ENCODE data around the gene NCS1.
A peak's percentile ranks its signal among the peaks of the same experiment; 100 is the strongest.

Gene NCS1

DNA sequence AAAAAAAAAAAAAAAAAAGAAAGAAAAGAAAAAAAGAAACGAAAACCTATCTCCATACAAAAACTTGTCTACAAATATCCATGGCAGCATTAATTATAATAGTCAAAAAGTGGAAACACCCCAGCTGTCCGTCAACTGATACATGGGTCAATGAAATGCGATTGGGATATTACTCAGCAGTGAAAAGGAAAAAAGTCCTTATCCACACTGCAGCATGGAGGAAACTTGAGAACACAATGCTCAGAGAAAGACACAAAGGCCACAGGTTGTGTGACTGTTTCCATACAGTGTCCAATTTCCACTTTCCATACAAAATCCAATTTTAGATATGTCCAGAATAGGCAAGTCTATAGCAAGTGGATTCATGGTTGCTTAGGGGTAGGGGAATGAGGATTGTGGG is 24.3 kb upstream of the NCS1 start:
- no peak for DNase-seq (ENCODE audit: low spot score)

DNA sequence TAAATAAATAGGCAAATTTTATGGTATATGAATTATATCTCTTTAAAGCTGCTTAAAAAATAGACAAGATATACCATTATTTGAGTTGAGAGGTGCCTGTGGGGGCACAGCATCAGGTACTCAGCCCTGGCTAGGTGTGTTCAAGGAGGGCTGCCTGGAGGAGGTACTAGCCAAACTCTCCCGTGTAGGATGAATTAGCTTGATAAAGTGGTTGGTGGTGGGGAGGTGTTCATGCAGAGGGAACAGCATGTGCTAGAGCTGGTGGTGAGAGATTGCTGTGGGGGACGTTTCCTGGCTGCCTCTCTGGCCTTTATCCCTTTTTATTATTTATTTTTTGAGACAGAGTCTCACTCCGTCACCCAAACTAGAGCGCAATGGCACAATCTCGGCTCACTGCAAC is 23.2 kb upstream of the NCS1 start:
- DNase-seq (ENCODE audit: low spot score): no peak

GRCh38 chr9:130149654-130150286 is 22.4 kb upstream of the NCS1 start:
- no peak for DNase-seq (ENCODE audit: low spot score)

DNA sequence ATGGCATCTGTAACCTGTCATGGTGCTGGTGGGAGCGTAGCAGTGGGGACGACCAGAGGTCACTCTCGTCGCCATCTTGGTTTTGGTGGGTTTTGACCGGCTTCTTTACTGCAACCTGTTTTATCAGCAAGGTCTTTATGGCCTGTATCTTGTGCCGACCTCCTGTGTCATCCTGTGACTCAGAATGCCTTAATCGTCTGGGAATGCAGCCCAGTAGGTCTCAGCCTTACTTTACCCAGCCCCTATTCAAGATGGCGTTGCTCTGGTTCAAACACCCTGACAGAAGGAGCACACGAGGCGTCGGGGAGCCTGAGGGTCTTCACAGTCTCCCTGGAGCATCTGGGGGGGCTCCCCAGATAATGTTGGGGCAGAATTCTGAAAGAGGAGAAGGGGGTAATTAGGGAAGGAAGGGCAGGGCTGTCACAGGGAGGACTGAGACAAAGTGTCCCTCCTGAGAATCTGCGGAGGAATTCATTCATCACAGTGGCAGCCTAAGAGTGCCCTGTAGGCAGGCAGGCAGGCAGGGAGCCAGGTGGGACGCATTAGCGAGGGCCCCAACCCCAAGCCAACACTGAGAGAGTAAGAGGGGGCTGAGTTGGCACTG is 21.3 kb upstream of the NCS1 start:
- no peak for DNase-seq (ENCODE audit: low spot score)

DNA sequence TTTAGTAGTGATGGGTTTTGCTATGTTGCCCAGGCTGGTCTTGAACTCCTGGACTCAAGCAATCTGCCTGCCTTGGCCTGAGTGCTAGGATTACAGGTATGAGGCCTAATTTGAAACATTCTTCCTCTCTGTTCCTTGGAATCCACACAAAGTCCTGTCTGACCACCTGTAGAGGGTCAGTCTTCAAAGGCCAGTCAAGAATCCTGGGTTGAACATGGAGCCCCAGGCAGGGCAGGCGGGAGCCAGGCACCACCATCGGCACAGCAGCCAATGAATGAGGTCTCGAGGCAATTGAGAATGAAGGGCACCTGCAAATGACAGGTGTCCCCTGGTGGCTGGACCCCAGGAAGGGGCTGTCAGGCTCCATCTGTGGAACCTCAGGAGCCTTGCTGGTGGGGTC is 17.4 kb upstream of the NCS1 start:
- no peak for DNase-seq (ENCODE audit: low spot score)

- no peak for DNase-seq (ENCODE audit: low spot score)
Measured at GRCh38 chr9:130155647-130156046, 16.6 kb upstream of the NCS1 start.

DNA sequence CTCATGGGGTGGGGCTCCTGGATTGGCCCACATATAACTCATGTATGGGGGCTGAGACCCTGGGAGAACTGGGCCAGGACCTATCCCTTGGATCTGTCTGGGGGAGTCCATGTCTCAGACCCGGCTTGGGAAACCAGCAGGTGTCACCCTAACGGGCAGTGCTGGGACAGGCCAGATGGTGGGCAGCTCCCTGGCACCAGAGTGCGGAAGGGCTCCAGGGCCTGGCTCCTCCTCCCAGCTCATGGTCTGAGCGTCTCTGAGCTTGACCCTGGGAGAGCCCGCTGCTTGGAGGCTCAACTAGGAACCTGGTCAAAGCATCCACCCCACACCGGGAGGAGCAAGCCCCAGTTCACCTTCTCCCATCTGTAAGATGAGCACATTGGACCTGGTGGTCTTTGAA is 15.5 kb upstream of the NCS1 start:
- DNase-seq (ENCODE audit: low spot score): peak; percentile 52

GRCh38 chr9:130157079-130157478 is 15.1 kb upstream of the NCS1 start:
- DNase-seq (ENCODE audit: low spot score): peak; percentile 48

DNA sequence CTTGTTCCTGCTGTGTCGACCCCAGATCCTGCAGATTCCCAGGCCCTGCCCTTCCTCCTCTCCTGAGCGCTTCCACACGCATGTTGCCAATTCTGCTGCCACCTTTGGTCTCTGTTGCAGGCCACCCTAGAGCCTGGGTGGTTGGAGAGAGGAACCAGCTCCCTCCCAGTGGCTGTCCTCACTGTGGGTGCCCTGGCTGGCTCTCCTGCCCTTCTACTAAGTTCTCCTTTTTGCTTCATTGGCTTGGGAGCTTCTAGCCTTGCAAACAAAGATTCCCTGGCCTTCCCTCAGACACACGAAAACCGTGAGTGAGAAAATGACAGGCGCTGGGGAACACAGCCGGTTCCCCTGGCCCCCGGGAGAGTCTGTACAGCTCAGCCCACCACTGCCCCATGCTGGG is 14.2 kb upstream of the NCS1 start:
- DNase-seq (ENCODE audit: low spot score): no peak

- DNase-seq (ENCODE audit: low spot score): no peak
Measured at GRCh38 chr9:130159057-130159456, 13.1 kb upstream of the NCS1 start.

GRCh38 chr9:130159915-130160670 is 12.1 kb upstream of the NCS1 start:
- no peak for DNase-seq (ENCODE audit: low spot score)

DNA sequence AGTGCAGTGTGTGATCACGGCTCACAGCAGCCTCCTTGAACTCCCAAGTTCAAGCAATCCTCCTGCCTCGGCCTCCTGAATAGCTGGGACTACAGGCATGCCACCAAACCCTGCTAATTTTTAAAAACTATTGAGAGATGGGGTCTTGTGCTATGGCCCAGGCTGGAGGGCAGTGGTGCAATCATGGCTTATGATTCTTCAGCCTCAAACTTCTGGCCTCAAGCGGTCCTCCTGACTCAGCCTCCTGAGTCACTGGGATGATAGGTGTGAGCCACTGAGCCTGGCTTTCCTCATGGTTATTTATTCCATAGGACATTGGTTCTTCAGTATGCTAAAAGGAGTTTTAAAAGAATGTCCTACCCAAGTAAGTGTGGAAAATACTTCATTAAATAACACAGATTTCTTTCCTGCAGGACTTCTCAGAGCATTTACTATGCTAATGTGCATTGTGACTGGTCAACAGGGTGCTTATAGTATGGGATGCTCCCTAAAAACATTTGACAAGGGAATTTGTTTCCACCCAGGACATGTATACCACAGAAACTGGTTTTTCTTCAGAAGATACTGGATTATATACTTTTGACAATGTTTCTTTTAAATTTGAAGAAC is 11.2 kb upstream of the NCS1 start:
- DNase-seq (ENCODE audit: low spot score): no peak

DNA sequence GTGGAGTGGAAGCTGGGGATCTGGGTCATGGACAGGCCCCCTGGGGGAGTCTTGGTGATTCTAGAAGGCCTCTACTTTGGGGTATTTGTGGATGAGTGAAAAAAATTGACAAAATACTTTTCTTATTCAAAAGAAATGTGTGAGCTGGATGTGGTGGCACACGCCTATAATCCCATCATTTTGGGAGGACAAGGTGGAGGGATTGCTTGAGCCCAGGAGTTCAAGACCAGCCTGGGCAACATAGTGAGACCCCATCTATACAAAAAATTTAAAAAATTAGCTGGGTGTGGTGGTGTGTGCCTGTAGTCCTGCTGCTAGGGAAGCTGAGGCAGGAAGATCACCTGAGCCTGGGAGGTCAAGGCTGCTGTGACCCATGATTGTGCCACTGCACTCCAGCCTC is 6.6 kb upstream of the NCS1 start:
- DNase-seq (ENCODE audit: low spot score): no peak

- DNase-seq (ENCODE audit: low spot score): no peak
Measured at GRCh38 chr9:130166399-130166798, 5.8 kb upstream of the NCS1 start.

DNA sequence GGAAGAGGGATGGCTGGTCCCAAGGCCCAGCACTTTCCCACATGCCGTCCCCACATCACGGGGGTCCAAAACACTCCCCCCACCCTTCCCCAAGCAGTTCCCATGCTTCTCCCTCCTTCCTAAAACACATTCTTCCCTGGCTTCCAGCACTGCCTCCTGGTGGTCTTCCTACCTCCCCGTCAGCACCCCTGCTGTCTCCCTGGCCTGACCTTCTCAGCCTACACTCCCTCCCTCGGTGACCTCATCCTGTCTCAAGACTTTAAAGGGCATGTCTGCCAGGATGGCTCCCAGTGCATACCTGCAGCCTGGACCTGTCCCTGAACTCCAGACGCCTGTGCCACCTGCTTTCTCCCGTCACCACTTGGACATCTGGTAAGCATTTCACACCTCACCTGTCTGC is 4.3 kb upstream of the NCS1 start:
- no peak for DNase-seq (ENCODE audit: low spot score)

GRCh38 chr9:130171226-130172148 is 717 bp upstream of the NCS1 start:
- DNase-seq (ENCODE audit: low spot score): no peak

- DNase-seq (ENCODE audit: low spot score): peak; percentile 49
Measured at GRCh38 chr9:130172858-130173665, 858 bp downstream of the NCS1 start.

DNA sequence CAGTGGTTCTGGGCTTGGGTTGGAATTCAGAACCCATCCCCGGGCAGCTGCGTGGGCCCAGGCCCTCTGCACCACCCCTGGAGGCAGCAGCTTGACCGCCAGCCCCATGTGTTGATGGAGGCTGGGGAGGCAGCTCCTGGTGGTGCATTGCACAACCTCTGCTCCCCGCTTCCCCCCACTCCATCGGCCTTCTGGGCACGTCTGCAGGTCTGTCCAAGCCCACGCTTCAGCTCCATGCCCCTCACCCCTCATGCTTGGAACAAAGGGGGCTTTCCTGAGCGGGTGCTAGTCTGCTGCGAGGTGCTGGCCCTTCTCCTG is 1.4 kb downstream of the NCS1 start:
- peak; percentile 57 for DNase-seq (ENCODE audit: low spot score)

DNA sequence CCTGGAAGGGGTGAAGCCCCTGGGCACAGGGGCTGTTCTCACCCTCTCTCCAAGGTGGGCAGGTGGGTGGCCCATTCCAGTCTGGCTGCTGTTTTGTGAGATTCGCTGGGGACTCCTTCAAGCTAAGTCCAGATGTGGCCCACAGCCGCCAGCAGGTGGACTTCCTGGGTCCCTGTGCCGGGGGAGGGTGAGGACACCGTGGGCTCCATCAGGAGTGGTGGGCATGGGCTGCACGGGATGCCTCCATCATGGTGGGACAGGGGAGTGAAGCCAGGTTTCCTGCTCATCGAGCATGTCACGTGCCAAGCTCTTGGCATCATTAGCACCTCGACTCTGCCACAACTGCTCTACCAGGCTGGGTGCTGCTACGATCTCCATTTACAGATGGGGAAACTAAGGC is 1.8 kb downstream of the NCS1 start:
- DNase-seq (ENCODE audit: low spot score): no peak

DNA sequence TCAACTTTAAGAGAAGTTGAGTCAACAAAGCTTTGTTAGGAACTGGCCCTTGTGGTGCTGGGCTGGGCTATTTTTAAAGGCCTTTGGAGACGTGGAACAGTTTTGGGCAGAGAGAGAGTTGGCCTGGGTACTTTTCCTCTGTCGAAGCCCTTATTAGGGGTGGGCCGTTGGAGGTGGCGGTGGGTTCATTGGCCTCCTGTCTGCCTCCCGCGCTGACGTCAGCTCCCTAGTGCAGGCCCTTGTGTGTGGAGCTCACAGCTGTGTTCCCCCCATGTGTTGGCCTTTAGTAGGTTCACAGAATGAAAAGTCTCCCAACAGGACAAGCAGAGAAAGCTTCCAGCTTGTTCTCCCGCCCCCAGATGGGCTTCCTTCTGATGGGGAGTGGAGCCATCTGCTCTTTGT is 2.7 kb downstream of the NCS1 start:
- DNase-seq (ENCODE audit: low spot score): no peak

- no peak for DNase-seq (ENCODE audit: low spot score)
Measured at GRCh38 chr9:130175355-130175754, 3.2 kb downstream of the NCS1 start.

Data from AG08395 (cell line).